GM18873 (cell line): ENCODE measurements around the gene PLA2R1.

Experiments used
- ATAC-seq: cut with Tn5 transposase; IDR thresholded peaks from one replicate; pipeline ENCODE4 v1.9.1; 2021; ENCODE audit warnings: mild to moderate bottlenecking, moderate library complexity, moderate number of reproducible peaks; ENCODE audit not compliant: unreplicated experiment, low FRiP score

Gene PLA2R1

GRCh38 chr2:159903443-159904126 lies 158.8 kb downstream of the PLA2R1 start:
- ATAC-seq = peak; percentile 33

- no peak for ATAC-seq
These were observed 159.7 kb downstream of the PLA2R1 start for GRCh38 chr2:159902722-159903121.

GRCh38 chr2:159900343-159900742 lies 162.1 kb downstream of the PLA2R1 start:
- no peak for ATAC-seq

- no peak for ATAC-seq
These were observed 164.0 kb downstream of the PLA2R1 start for GRCh38 chr2:159898441-159898840.

GRCh38 chr2:159897720-159898119 lies 164.7 kb downstream of the PLA2R1 start:
- ATAC-seq = no peak

GRCh38 chr2:159897081-159897480 lies 165.3 kb downstream of the PLA2R1 start:
- no peak for ATAC-seq

- peak; percentile 48 for ATAC-seq
These were observed 167.0 kb downstream of the PLA2R1 start for GRCh38 chr2:159895258-159896065.

- ATAC-seq = no peak
These were observed 168.1 kb downstream of the PLA2R1 start for GRCh38 chr2:159894145-159894838.

GRCh38 chr2:159892990-159893810 lies 169.2 kb downstream of the PLA2R1 start:
- ATAC-seq = no peak

GRCh38 chr2:159891917-159892730 lies 170.3 kb downstream of the PLA2R1 start:
- peak; percentile 30 for ATAC-seq

- ATAC-seq = no peak
These were observed 171.2 kb downstream of the PLA2R1 start for GRCh38 chr2:159891267-159891588.

GRCh38 chr2:159890551-159891266 lies 171.7 kb downstream of the PLA2R1 start:
- ATAC-seq = peak; percentile 35

- ATAC-seq = no peak
These were observed 180.2 kb downstream of the PLA2R1 start for GRCh38 chr2:159882130-159882745.
